Activated naive CD4-positive, alpha-beta T cell treated with anti-CD3 and anti-CD28 coated beads, Interleukin-2, amount 10 ng/mL, durations not matched to agents 5 hours and 36 hours (primary cell): Measurements from ENCODE around the gene TMEM80. TPM values are rescaled to one million over a fixed set of nuclear protein-coding genes. Genes with fewer than 3 reads are reported as not detected.

Experiments used
- total RNA-seq, 2 experiments: library from RNA; stranded (reverse); gene quantifications; one replicate each; pipeline ENCODE4 v1.2.3, GENCODE V29; 2021

The TMEM80 gene
- 10 to 100 TPM; 28.4 to 28.9 TPM for total RNA-seq

DNA sequence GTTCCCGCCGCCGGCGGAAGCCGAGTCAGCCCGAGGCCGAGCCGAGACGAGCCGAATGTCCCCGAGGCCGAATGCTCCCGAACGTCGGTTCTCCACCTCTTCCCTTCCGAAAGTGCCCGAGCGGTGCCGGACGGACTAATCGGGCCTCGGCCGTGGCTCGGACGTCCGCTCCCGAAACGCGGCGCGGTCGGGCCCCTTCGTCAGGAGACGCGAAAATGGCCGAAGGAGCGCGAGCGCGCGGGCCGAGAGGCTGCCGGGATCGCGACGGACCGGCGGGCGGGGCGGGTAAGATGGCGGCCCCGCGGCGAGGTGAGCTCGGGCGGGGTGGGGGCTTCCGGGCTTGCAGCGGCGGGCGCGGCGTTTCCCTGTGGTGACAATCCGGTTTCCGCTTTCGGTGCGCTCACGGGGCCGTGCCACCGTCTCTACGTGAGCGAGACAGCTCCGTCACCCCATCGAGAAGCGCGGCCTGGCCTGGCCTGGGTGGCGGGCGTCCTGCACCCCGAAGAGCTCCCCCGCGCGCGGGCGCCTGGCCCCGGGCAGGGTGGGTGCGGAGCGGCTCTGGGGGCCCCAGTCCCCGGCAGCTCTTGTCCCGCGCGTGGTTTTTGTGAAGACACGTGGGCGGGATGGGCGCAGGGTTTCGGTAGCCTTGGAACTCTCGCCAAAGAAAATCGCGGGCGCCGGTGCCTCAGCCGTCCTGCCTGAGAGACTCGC is at the start of gene TMEM80:
TSS of gene TMEM80 (plus strand) at position 279 of the 711 bp plus-strand sequence. CDS start at position 291, 12 bp downstream.

DNA sequence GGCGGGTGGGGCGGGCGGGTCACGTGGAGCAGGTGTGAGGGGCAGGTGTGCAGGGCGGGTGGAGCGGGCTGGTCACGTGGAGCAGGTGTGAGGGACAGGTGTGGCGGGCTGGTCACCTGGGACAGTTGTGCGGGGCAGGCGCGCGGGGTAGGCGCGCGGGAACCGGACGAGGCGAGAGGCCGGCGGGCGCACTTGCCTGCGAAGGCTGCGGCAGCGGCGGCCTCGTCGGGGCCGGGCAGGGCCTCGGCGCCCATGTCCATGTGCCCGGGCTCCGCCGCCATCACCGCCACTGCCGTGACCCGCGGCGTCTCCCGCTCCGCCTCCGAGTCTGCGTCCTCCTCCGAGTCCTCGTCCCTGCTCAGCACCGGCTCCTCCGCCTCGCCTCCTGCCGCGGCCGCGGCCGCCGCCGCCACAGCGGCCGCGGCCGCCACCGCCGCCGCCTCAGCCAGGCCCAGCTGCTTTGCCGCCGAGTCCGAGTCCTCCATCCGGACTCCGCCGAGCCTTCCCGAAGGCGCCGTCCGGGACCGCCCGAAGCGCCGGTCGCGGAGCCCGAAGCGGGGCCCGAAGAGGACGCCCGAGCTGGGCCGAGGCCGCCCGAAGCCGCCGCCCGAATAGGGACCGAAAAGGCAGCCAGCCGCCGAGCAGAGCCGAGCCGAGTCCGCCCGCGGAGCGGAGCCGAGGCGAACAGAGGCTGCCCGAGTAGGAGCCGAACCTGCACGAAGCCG is 891 bp upstream of the TMEM80 start, which contains the start of gene DEAF1:
TSS of gene DEAF1 (minus strand) at position 660 of the 725 bp plus-strand sequence. CDS start at position 485, 175 bp downstream.

DNA sequence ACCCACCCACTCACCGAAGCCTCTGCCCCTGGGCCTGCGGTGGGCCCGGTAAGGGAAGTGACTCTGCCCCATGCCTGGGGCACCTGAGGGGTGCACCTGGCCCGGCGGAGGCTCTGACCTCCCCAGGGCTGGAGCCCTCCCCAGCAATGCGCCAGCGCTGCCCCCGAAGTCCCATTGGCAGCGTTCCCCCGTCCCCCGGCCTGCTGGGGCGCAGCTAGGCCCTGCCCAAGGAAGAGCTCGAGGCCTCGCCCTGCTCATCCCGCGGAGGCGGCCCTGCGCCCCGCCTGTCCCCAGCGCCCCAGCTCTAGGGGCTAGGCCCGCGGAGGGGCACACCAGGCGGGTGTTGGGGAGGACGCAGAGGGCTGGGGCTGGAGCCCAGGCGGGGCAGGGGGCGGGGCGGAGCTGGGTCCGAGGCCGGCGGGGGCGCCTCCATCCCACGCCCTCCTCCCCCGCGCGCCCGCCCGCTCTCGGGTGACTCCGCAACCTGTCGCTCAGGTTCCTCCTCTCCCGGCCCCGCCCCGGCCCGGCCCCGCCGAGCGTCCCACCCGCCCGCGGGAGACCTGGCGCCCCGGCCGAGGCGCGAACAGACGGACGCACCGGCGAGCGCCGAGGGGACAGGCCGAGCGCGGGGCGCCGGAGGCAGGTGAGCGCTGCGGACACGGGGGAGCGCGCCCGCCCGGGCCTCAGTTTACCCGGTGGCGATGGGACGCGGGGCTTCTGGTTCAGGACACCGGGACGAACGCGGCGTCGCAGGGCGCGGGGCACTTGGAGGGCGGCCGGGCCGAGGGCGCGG is 10.2 kb downstream of the TMEM80 start, which contains the start of gene EPS8L2:
TSS of gene EPS8L2 (plus strand) at position 586 of the 793 bp plus-strand sequence. CDS start 3,177 bp downstream, outside the sequence.

DNA sequence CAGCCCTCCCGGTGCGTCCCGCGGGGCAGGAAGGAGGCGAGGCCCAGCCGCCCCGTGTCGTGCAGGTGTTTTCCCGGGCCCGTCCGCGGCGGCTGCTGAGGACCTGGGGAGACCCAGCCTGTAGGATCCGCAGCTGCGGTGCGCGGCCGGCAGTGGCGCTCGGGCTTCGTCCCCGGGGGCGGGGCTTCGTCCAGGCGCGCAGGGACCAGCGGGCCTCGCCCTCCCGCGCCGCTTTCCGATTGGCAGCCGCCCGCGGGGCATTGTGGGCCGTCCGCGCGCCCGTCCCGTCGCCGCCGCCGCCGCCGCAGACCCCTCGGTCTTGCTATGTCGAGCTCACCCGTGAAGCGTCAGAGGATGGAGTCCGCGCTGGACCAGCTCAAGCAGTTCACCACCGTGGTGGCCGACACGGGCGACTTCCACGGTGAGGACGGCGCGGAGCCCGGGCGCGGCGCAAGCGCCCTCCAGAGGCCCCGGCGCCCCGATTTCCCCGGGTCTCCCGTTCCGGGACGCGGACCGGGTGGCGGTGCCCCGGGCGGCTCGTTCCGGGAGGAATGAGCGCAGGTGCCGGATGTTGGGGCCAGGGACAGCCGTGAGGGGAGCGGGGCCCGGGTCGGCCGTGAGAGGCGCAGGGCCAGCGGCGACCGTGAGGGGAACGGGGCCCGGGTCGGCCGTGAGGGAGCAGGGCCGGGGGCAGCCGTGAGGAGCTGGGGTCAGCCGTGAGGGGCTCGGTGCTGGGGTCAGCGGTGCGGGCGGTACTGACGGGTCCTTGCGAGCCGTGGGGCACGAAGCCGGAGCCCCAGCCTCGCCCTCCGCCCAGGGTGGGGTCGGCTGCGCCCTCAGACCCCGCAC is 51.8 kb downstream of the TMEM80 start, which contains the start of gene TALDO1:
TSS of gene TALDO1 (plus strand) at position 307 of the 849 bp plus-strand sequence. CDS start at position 325, 18 bp downstream.

Other genes with a start within 250 kb of the TMEM80 start
- gene PTDSS2, start 245.5 kb upstream of the TMEM80 start, total RNA-seq: 10 to 100 TPM; 23.5 to 23.6 TPM
- 10 to 100 TPM; 83.0 to 84.3 TPM for gene RNH1, start 188.6 kb upstream of the TMEM80 start, total RNA-seq
- 10 to 100 TPM; 41.8 to 43.6 TPM for gene HRAS, start 160.2 kb upstream of the TMEM80 start, total RNA-seq
- 1 to 10 TPM; 2.7 to 2.8 TPM for gene LRRC56, start 158.3 kb upstream of the TMEM80 start, total RNA-seq
- 1 to 10 TPM; 4.5 to 5.8 TPM for gene LMNTD2, start 135.1 kb upstream of the TMEM80 start, total RNA-seq
- gene RASSF7, start 134.8 kb upstream of the TMEM80 start, total RNA-seq: 10 to 100 TPM; 32.9 to 36.1 TPM
- 10 to 100 TPM; 39.0 to 39.9 TPM for gene PHRF1, start 119.3 kb upstream of the TMEM80 start, total RNA-seq
- 10 to 100 TPM; 70.2 to 71.2 TPM for gene IRF7, start 79.9 kb upstream of the TMEM80 start, total RNA-seq
- gene CDHR5, start 70.9 kb upstream of the TMEM80 start, total RNA-seq: not detected
- not detected for gene SCT, start 68.6 kb upstream of the TMEM80 start, total RNA-seq
- under 1 TPM; 0.26 to 0.45 TPM for gene DRD4, start 58.5 kb upstream of the TMEM80 start, total RNA-seq
- 10 to 100 TPM; 54.2 to 59.1 TPM for gene DEAF1, start 594 bp upstream of the TMEM80 start, total RNA-seq
- 10 to 100 TPM; 17.4 to 20.3 TPM for gene EPS8L2, start 10.4 kb downstream of the TMEM80 start, total RNA-seq
- gene TALDO1, start 51.6 kb downstream of the TMEM80 start, total RNA-seq: 100 to 1,000 TPM; 205 to 218 TPM
- gene GATD1, start 81.7 kb downstream of the TMEM80 start, total RNA-seq: 10 to 100 TPM; 55.0 to 58.2 TPM
- under 1 TPM; 0.39 to 0.58 TPM for gene CEND1, start 94.3 kb downstream of the TMEM80 start, total RNA-seq
- gene SLC25A22, start 102.5 kb downstream of the TMEM80 start, total RNA-seq: 10 to 100 TPM; 36.7 to 41.3 TPM
- 10 to 100 TPM; 52.2 to 55.3 TPM for gene PIDD1, start 109.4 kb downstream of the TMEM80 start, total RNA-seq
- gene RPLP2, start 114.2 kb downstream of the TMEM80 start, total RNA-seq: 1,000 to 10,000 TPM; 3,087 to 3,213 TPM
- gene PNPLA2, start 123.1 kb downstream of the TMEM80 start, total RNA-seq: 10 to 100 TPM; 78.2 to 83.3 TPM
- gene CRACR2B, start 132.1 kb downstream of the TMEM80 start, total RNA-seq: 10 to 100 TPM; 23.7 to 25.2 TPM
- gene CD151, start 137.1 kb downstream of the TMEM80 start, total RNA-seq: 10 to 100 TPM; 33.5 to 36.2 TPM
- 10 to 100 TPM; 78.3 to 79.5 TPM for gene POLR2L, start 146.7 kb downstream of the TMEM80 start, total RNA-seq
- 1 to 10 TPM; 8.1 to 8.4 TPM for gene TSPAN4, start 147.0 kb downstream of the TMEM80 start, total RNA-seq
- gene CHID1, start 215.0 kb downstream of the TMEM80 start, total RNA-seq: 10 to 100 TPM; 39.1 to 39.8 TPM
- 10 to 100 TPM; 60.9 to 63.9 TPM for gene AP2A2, start 230.1 kb downstream of the TMEM80 start, total RNA-seq